NCI-H1694 treated with DMSO at 0.1 percent for 48 hours (cell line): Measurements from ENCODE around the gene RNASE7.
"Not testable (repeated sequence)": the region's sequence is repeated elsewhere in the genome, so short reads cannot be mapped to it uniquely, and the experiment has no call there.

Experiments
- DNase-seq: peaks from one replicate; lab custom pipeline; 2025; lab: John Stamatoyannopoulos, UW

RNASE7 gene

GRCh38 chr14:21041676-21042433, at the start of gene RNASE7:
RNASE7 (plus strand) TSS chr14:21042362; CDS start chr14:21042993, 631 bp downstream.
- no peak for DNase-seq

- no peak for DNase-seq
Observed at GRCh38 chr14:20996521-20996920, 45.6 kb upstream of the RNASE7 start.

- DNase-seq: no peak
Observed at GRCh38 chr14:20997115-20997514, 45.0 kb upstream of the RNASE7 start.

GRCh38 chr14:20997564-20997963, 44.6 kb upstream of the RNASE7 start:
- no peak for DNase-seq

- no peak for DNase-seq
Observed at GRCh38 chr14:20998139-20998538, 44.0 kb upstream of the RNASE7 start.

- DNase-seq: no peak
Observed at GRCh38 chr14:20998674-20999366, 43.3 kb upstream of the RNASE7 start, which contains the start of gene SLC39A2. SLC39A2 (plus strand) TSS chr14:20999293; CDS start chr14:20999447, 154 bp downstream.

- no peak for DNase-seq
Observed at GRCh38 chr14:20999591-20999990, 42.6 kb upstream of the RNASE7 start.

GRCh38 chr14:21001218-21001617, 40.9 kb upstream of the RNASE7 start:
- DNase-seq: no peak

GRCh38 chr14:21003788-21004346, 38.3 kb upstream of the RNASE7 start:
- no peak for DNase-seq

- not testable (repeated sequence) for DNase-seq
Observed at GRCh38 chr14:21009721-21010120, 32.4 kb upstream of the RNASE7 start.

GRCh38 chr14:21011136-21011535, 31.0 kb upstream of the RNASE7 start:
- no peak for DNase-seq

GRCh38 chr14:21014761-21015190, 27.4 kb upstream of the RNASE7 start:
- DNase-seq: peak; percentile 86

- DNase-seq: no peak
Observed at GRCh38 chr14:21015312-21015711, 26.9 kb upstream of the RNASE7 start.

GRCh38 chr14:21016413-21017190, 25.6 kb upstream of the RNASE7 start:
- DNase-seq: no peak

- DNase-seq: no peak
Observed at GRCh38 chr14:21017528-21018245, 24.5 kb upstream of the RNASE7 start.

- DNase-seq: no peak
Observed at GRCh38 chr14:21018286-21018685, 23.9 kb upstream of the RNASE7 start.

- no peak for DNase-seq
Observed at GRCh38 chr14:21018781-21019180, 23.4 kb upstream of the RNASE7 start.

- DNase-seq: no peak
Observed at GRCh38 chr14:21019366-21019765, 22.8 kb upstream of the RNASE7 start.

- DNase-seq: no peak
Observed at GRCh38 chr14:21020977-21021545, 21.1 kb upstream of the RNASE7 start.

- DNase-seq: no peak
Observed at GRCh38 chr14:21022686-21023085, 19.5 kb upstream of the RNASE7 start.

- no peak for DNase-seq
Observed at GRCh38 chr14:21023174-21023573, 19.0 kb upstream of the RNASE7 start.
